Colonic mucosa (tissue), 4 donors: ENCODE results near the gene CABS1. TPM values are rescaled to one million over a fixed set of nuclear protein-coding genes. Genes with fewer than 3 reads are reported as not detected.

Experiments used
- DNase-seq: peaks from one replicate; pipeline ENCODE4 v3.0.0-alpha.2; 2020
- H3K27ac ChIP-seq: fragments of 200-600 bp; one replicate; pipeline ENCODE4 v1.8.0; 2021
- H3K27me3 ChIP-seq: fragments of 200-600 bp; one replicate; pipeline ENCODE4 v1.8.0; 2021
- H3K36me3 ChIP-seq: fragments of 200-600 bp; one replicate; pipeline ENCODE4 v1.8.0; 2021
- H3K4me1 ChIP-seq: fragments of 200-600 bp; one replicate; pipeline ENCODE4 v1.8.0; 2021; ENCODE audit warnings: mild to moderate bottlenecking
- H3K4me3 ChIP-seq: fragments of 200-600 bp; one replicate; pipeline ENCODE4 v1.8.0; 2021
- H3K9ac ChIP-seq, 2 donors: one replicate each; pipeline ENCODE4 v1.7.0; 2013; ENCODE audit warnings: control low read depth in 2 of 2, low read depth in 2 of 2, low read length in 2 of 2
- H3K9me3 ChIP-seq: fragments of 200-600 bp; one replicate; pipeline ENCODE4 v1.8.0; 2021
- intact Hi-C: fragments of 100-400 bp; cut with DNase I; formaldehyde crosslinking; loops from one replicate; pipeline ENCODE4 v1.14.1; 2022
- total RNA-seq, 2 donors: library from RNA; stranded (reverse); fragmentation: NEBNext Ultra II Directional in 1 of 2; extraction: Animal tissue kit (Norgen Biotek cat#: 25700) in 1 of 2; gene quantifications; one replicate each; pipeline ENCODE4 v1.2.1, GENCODE V29; 2021
- TF ChIP-seq, protein P1 (sequence below): fragments of 200-600 bp; IDR thresholded peaks from one replicate; pipeline ENCODE4 v1.8.0; 2022; ENCODE audit warnings: antibody characterized with exemption, mild to moderate bottlenecking
- donor health status: healthy.
- donor health status: DM: no; HTN: no; CAD: no.
- donor health status: DM: no; HTN: no; CAD: no.

Gene CABS1
- total RNA-seq, 2 donors from 2014 or later: not detected

GRCh38 chr4:70300215-70300614 is 34.6 kb upstream of the CABS1 start:
- Histone ChIP-seq H3K27me3 (no peaks in the 10 kb centered on the region), H3K9ac (no peak overlapping the region), H3K27ac (no peak overlapping the region), H3K4me1 (no peaks in the 10 kb centered on the region), H3K4me3 (no peak overlapping the region), H3K36me3 (no peaks in the 10 kb centered on the region), H3K9me3 (no peaks in the 10 kb centered on the region)
- DNase-seq: no peak
- TF ChIP-seq, protein P1, sequence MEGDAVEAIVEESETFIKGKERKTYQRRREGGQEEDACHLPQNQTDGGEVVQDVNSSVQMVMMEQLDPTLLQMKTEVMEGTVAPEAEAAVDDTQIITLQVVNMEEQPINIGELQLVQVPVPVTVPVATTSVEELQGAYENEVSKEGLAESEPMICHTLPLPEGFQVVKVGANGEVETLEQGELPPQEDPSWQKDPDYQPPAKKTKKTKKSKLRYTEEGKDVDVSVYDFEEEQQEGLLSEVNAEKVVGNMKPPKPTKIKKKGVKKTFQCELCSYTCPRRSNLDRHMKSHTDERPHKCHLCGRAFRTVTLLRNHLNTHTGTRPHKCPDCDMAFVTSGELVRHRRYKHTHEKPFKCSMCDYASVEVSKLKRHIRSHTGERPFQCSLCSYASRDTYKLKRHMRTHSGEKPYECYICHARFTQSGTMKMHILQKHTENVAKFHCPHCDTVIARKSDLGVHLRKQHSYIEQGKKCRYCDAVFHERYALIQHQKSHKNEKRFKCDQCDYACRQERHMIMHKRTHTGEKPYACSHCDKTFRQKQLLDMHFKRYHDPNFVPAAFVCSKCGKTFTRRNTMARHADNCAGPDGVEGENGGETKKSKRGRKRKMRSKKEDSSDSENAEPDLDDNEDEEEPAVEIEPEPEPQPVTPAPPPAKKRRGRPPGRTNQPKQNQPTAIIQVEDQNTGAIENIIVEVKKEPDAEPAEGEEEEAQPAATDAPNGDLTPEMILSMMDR: no peak
- intact Hi-C loops: no loop called here

DNA sequence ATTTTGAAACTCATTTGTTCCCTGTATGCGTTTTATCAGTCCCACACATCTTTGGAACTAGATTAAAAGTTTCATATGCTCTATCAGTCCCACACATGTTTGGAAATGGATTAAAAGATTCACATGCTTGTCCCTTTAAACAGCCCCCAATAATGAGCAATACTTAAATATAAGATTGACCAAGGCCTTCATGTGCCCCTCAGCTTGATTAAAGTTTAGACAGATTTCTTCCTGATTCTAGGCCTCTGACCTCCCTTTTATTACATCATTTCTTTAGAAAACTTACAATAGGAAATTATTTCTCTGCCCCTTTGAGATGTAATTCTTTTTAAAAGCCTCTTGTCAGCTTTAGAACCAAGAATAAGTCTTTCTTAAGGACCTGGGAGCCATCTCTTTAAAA is 31.7 kb upstream of the CABS1 start:
- DNase-seq: no peak
- H3K27me3 ChIP-seq: no peaks in the 10 kb centered on the region
- no peaks in the 10 kb centered on the region for H3K9me3 ChIP-seq
- H3K4me3 ChIP-seq: no peak overlapping the region
- no peak overlapping the region for H3K9ac ChIP-seq
- H3K27ac ChIP-seq: no peak overlapping the region
- H3K4me1 ChIP-seq: no peaks in the 10 kb centered on the region
- H3K36me3 ChIP-seq: no peaks in the 10 kb centered on the region
- intact Hi-C loops: no loop called here
- TF ChIP-seq, protein P1: no peak

- DNase-seq: no peak
- no peak overlapping the region for H3K27ac ChIP-seq
- TF ChIP-seq, protein P1: no peak
- H3K4me1 ChIP-seq: no peaks in the 10 kb centered on the region
- H3K9ac ChIP-seq: no peak overlapping the region
- no peak overlapping the region for H3K4me3 ChIP-seq
- no peaks in the 10 kb centered on the region for H3K27me3 ChIP-seq
- H3K36me3 ChIP-seq: no peaks in the 10 kb centered on the region
- no peaks in the 10 kb centered on the region for H3K9me3 ChIP-seq
- intact Hi-C loops: no loop called here
Observed at GRCh38 chr4:70305601-70306000, 29.2 kb upstream of the CABS1 start.

DNA sequence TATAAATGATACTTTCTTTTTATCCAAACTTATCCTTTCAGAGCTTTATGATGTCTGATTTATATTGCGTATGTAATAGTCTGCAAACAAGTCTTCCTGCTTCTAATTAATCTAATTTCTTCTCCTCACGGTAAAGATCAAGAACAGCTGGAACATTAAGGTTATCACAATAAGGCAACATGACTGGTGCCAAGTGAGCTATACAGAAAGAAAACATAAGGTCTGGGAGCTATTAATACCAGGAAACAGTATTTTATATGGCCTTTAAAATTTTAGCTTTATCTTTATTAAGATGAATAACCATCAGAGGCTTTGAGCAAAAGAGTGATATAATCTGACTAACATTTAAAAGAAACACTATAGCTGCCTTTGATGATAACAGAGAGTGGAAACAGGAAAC is 28.7 kb upstream of the CABS1 start:
- Histone ChIP-seq H3K27ac (no peak overlapping the region), H3K4me3 (no peak overlapping the region), H3K9me3 (no peaks in the 10 kb centered on the region), H3K4me1 (no peaks in the 10 kb centered on the region), H3K9ac (no peak overlapping the region), H3K36me3 (no peaks in the 10 kb centered on the region), H3K27me3 (no peaks in the 10 kb centered on the region)
- DNase-seq: no peak
- intact Hi-C loops: no loop called here
- TF ChIP-seq, protein P1: no peak

DNA sequence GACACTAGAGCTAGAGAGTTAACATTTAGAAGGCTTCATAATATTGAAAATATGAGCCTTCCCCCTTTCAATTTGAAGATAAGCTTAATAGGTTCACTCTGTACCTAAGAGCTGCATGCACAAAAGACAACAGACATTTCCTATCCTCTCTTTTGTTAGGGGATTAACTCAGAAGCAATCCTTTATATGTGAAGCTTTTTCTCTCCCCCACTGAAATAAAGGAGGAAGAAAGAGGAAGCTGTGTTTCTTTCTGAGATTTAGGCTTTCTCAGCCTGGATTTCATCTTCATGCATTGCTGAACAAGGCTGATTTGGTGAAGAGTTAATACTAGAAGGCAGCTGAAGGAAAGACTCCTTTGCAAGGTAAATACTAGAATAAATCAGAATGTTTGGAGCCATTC is 21.0 kb upstream of the CABS1 start:
- Histone ChIP-seq H3K4me1 (no peaks in the 10 kb centered on the region), H3K27ac (no peak overlapping the region), H3K36me3 (no peaks in the 10 kb centered on the region), H3K9me3 (no peaks in the 10 kb centered on the region), H3K9ac (no peak overlapping the region), H3K4me3 (no peak overlapping the region), H3K27me3 (no peaks in the 10 kb centered on the region)
- TF ChIP-seq, protein P1: no peak
- DNase-seq: no peak
- intact Hi-C loops: no loop called here

DNA sequence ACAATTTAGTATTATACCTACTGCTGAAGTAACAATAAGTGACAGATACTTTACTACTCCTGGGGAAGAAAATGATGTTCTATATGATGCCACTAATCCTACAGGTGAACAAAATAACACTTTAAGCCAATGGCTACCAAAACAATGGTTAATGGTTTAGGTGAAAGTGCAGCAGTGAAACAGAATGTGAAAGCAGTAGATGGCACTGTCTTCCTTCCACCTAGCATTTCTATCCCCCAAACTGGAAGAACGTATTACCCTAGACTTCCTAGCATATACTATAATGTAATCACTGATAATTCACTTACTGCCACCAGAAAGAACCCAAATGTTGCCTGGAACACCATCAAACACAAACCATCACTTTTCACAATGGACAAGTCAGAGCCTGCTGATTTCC is 18.9 kb upstream of the CABS1 start:
- no peaks in the 10 kb centered on the region for H3K9me3 ChIP-seq
- intact Hi-C loops: no loop called here
- DNase-seq: no peak
- H3K9ac ChIP-seq: no peak overlapping the region
- H3K27me3 ChIP-seq: no peaks in the 10 kb centered on the region
- no peak overlapping the region for H3K4me3 ChIP-seq
- H3K27ac ChIP-seq: no peak overlapping the region
- no peaks in the 10 kb centered on the region for H3K4me1 ChIP-seq
- TF ChIP-seq, protein P1: no peak
- H3K36me3 ChIP-seq: no peaks in the 10 kb centered on the region
